Type B pancreatic cell (in vitro differentiated cells): ENCODE results near the gene GADD45GIP1. TPM values are rescaled to one million over a fixed set of nuclear protein-coding genes. Genes with fewer than 3 reads are reported as not detected.
"Not testable (repeated sequence)": the region's sequence is repeated elsewhere in the genome, so short reads cannot be mapped to it uniquely, and the experiment has no call there.

Experiments
- DNase-seq: peaks from one replicate; pipeline ENCODE4 v3.0.0; 2021; ENCODE audit warnings: mixed read lengths; ENCODE audit not compliant: unreplicated experiment; ENCODE audit errors: extremely low spot score
- H3K27ac Mint-ChIP-seq: 2 replicates; pipeline ENCODE4 v1.8.0; 2021; ENCODE audit warnings: mild to moderate bottlenecking, mixed read lengths
- H3K27me3 Mint-ChIP-seq: 2 replicates; pipeline ENCODE4 v1.8.0; 2021; ENCODE audit warnings: mixed read lengths
- H3K36me3 Mint-ChIP-seq: 2 replicates; pipeline ENCODE4 v1.8.0; 2021; ENCODE audit warnings: mixed read lengths
- H3K4me1 Mint-ChIP-seq: one replicate; pipeline ENCODE4 v1.8.0; 2021; ENCODE audit warnings: mixed read lengths; ENCODE audit not compliant: unreplicated experiment
- H3K4me3 Mint-ChIP-seq: 2 replicates; pipeline ENCODE4 v1.8.0; 2021; ENCODE audit warnings: mild to moderate bottlenecking, mixed read lengths
- H3K9me3 Mint-ChIP-seq: 2 replicates; pipeline ENCODE4 v1.8.0; 2021; ENCODE audit warnings: mixed read lengths
- total RNA-seq: library from RNA; stranded (reverse); gene quantifications from 2 replicates; pipeline ENCODE4 v1.2.1, GENCODE V29; 2021; ENCODE audit warnings: low replicate concordance
- TF ChIP-seq, protein P1 (sequence below): fragments of 200-600 bp; sonication (generic); conservative IDR thresholded peaks from 2 replicates; pipeline ENCODE4 v1.5.0; 2021; ENCODE audit warnings: antibody characterized with exemption, mild to moderate bottlenecking

Gene GADD45GIP1
- total RNA-seq, 1 donor from 2014 or later: 23.1 TPM

DNA sequence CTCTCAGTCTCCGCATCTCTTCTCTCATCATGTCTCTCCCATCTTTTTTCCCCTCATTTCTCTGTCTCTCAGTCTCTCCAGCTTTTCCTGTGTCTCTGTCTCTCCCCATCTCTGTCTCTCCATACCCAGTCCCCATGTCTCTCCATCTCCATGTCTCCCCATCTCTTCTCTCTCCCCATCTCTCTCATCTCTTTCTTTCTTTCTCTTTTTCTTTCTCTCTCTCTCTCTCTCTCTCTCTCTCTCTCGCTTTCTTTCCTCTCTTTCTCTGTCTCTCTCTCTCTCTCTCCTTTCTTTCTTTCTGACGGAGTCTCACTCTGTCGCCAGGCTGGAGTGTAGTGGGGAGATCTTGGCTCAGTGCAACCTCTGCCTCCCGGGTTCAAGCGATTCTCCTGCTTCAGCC is 25.6 kb upstream of the GADD45GIP1 start:
- no peak overlapping the region for H3K4me3 Mint-ChIP-seq
- no peaks in the 10 kb centered on the region for H3K9me3 Mint-ChIP-seq
- H3K27me3 Mint-ChIP-seq: peaks cover 47% of the 10 kb centered on the region
- TF ChIP-seq, protein P1, sequence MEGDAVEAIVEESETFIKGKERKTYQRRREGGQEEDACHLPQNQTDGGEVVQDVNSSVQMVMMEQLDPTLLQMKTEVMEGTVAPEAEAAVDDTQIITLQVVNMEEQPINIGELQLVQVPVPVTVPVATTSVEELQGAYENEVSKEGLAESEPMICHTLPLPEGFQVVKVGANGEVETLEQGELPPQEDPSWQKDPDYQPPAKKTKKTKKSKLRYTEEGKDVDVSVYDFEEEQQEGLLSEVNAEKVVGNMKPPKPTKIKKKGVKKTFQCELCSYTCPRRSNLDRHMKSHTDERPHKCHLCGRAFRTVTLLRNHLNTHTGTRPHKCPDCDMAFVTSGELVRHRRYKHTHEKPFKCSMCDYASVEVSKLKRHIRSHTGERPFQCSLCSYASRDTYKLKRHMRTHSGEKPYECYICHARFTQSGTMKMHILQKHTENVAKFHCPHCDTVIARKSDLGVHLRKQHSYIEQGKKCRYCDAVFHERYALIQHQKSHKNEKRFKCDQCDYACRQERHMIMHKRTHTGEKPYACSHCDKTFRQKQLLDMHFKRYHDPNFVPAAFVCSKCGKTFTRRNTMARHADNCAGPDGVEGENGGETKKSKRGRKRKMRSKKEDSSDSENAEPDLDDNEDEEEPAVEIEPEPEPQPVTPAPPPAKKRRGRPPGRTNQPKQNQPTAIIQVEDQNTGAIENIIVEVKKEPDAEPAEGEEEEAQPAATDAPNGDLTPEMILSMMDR: no peak
- no peaks in the 10 kb centered on the region for H3K36me3 Mint-ChIP-seq
- no peak overlapping the region for H3K27ac Mint-ChIP-seq
- peaks cover 16% of the 10 kb centered on the region for H3K4me1 Mint-ChIP-seq
- DNase-seq: no peak

DNA sequence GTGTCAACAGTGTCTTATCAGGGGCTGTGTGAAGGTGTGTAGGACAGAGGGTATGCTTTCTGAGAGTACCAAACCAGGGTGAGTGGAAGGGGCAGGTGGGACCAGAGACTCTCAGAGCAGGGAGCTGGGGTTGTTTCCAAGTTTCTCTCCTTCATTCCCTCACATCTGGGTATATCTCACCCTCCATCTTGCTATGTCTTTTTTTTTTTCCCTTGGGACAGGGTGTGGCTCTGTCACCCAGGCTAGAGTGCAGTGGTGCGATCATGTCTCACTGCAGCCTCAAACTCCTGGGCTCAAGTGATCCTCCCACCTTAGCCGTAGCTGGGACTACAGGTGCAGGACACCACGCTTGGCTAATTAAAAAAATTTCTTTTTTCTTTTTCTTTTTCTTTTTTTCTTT is 23.0 kb upstream of the GADD45GIP1 start:
- TF ChIP-seq, protein P1: no peak
- Mint-ChIP-seq H3K9me3 (no peaks in the 10 kb centered on the region), H3K27ac (no peak overlapping the region), H3K27me3 (peaks cover 25% of the 10 kb centered on the region), H3K4me1 (peaks cover 8% of the 10 kb centered on the region), H3K4me3 (no peak overlapping the region), H3K36me3 (no peaks in the 10 kb centered on the region)
- DNase-seq: no peak

DNA sequence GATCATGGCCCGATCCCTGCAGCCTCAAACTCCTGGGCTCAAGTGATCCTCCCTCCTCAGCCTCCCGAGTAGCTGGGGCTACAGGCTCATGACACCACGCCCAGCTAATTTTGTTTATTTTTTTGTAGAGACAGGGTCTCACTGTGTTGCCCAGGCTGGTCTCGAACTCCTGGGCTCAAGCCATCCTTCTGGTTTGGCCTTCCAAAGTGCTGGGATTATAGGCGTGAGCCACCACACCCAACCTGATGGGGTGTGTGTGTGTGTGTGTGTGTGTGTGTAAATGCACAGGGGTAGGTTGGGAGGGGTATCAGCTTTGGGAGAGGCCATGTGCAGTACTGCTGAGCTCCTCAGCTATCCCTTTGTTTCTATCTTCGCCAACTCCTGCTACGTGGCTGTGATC is 19.1 kb upstream of the GADD45GIP1 start:
- peaks cover 25% of the 10 kb centered on the region for H3K27me3 Mint-ChIP-seq
- not testable (repeated sequence) for H3K27ac Mint-ChIP-seq, H3K4me3 Mint-ChIP-seq, H3K4me1 Mint-ChIP-seq, H3K9me3 Mint-ChIP-seq, DNase-seq, H3K36me3 Mint-ChIP-seq

DNA sequence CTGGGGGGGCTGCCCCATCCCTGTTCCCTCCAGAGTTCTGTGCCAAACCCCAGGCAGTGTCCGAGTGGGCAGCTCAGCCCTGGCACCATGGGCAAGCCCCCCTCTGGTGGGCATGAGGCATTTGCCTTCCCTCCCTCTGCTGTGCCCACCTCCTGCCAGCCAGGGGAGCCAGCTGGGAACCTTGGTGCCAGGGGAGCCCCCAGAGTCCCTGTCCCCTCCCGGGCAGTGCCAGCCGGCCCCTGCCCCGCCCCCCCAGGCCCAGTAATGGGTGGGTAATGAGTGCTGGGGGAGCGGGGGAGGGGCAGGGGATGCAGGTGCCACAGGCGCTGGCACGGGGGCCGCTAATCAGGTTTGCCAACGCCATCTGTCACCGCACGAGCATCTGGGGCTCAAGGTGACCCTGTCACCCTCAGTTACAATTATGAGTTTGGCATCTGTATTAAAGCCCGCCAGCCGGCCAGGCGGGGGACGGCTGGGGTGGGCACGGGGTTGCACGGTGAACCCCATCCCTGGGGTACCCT is 18.3 kb upstream of the GADD45GIP1 start:
- H3K27ac Mint-ChIP-seq: no peak overlapping the region
- peaks cover 6% of the 10 kb centered on the region for H3K4me1 Mint-ChIP-seq
- TF ChIP-seq, protein P1: no peak
- no peak for DNase-seq
- H3K27me3 Mint-ChIP-seq: peaks cover 27% of the 10 kb centered on the region
- no peaks in the 10 kb centered on the region for H3K36me3 Mint-ChIP-seq
- H3K9me3 Mint-ChIP-seq: no peaks in the 10 kb centered on the region
- H3K4me3 Mint-ChIP-seq: no peak overlapping the region

DNA sequence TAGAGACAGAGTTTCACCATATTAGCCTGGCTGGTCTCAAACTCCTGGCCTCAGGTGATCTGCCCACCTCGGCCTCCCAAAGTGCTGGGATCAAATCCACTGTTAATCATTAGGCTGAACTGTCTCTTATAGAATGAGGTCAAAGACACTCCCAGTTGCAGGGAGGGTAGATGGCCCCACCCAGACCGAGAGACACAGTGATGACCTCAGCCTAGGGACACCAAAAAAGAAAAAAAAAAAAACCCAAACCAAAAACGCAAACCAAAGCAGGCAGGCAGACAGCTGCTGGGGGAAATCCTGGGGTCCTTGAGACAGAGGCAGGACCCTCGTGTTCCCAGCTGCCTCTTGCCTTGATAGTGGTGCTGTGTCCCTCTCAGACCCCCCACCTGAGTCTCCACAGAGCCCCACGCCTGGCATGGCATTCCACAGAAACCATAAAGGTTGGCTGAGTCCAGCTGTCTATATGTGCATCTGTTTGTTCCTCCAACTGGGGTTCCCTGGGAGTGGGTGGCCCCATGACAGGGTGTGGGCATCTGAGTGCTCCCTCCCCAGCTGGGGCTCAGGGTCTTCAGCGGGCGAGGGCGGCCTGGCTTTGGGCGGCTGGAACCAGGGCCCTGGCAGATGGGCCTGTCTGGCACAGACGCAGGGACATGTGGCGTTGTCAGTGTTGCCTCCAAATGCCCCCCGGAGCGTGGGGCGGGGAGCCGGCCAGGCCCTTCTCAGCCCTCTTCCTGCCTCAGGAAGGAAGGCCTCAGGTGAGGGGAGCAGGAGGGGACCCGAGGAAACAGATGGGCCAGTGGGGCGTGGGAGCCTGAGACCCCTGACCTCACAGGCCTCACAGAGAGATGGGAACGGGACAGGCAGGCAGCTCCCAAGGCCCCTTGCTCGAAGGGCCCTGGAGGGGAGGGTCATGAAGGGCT is 17.5 kb upstream of the GADD45GIP1 start:
- Mint-ChIP-seq H3K4me3 (no peak overlapping the region), H3K4me1 (peaks cover 6% of the 10 kb centered on the region), H3K36me3 (no peaks in the 10 kb centered on the region), H3K9me3 (no peaks in the 10 kb centered on the region), H3K27me3 (peaks cover 30% of the 10 kb centered on the region), H3K27ac (no peak overlapping the region)
- DNase-seq: no peak
- TF ChIP-seq, protein P1: no peak

DNA sequence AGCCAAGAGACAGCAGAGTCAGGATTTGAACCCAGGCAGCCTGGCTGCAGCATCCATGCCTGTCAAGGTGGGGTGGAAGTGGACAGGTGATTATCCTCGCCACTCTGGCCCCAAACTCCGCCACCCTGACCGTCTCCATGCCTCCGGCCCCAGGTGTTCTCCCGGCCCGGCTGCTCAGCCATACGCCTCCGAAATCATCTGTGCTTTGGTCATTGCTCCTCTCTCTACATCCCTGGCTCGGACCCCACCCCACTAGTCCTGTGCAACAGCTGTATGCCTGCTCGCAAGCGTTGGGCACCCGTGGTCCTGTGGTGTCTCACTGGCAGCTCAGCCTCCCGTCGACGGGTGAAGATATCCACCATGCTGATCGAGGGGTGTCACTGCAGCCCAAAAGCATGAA is 16.2 kb upstream of the GADD45GIP1 start:
- no peaks in the 10 kb centered on the region for H3K36me3 Mint-ChIP-seq
- TF ChIP-seq, protein P1: no peak
- H3K27me3 Mint-ChIP-seq: peaks cover 25% of the 10 kb centered on the region
- peaks cover 6% of the 10 kb centered on the region for H3K4me1 Mint-ChIP-seq
- no peak overlapping the region for H3K4me3 Mint-ChIP-seq
- no peak for DNase-seq
- no peaks in the 10 kb centered on the region for H3K9me3 Mint-ChIP-seq
- no peak overlapping the region for H3K27ac Mint-ChIP-seq
